ENCODE data around the gene SPOCK2. TPM values are rescaled to one million over a fixed set of nuclear protein-coding genes. Genes with fewer than 3 reads are reported as not detected.

The SPOCK2 gene
- polyA plus RNA-seq, 1 of the 3 experiments (the other 2 are of a cell fraction): 0.18 TPM

- Histone ChIP-seq H3K9me3 (no peaks in the 10 kb centered on the region), H3K9me2 (no peaks in the 10 kb centered on the region), H3K27me3 (ENCODE audit: insufficient read depth) (no peaks in the 10 kb centered on the region), H4K20me1 (ENCODE audit: insufficient read depth) (no peaks in the 10 kb centered on the region), H3K4me1 (ENCODE audit: control insufficient read depth in 1 of 2, insufficient read depth in 2 of 2, low read depth in 1 of 2, low read length in 1 of 2) (peaks cover 0 to 6% of the 10 kb centered on the region in 2 experiments; a peak in 2 of 4 replicates), H3F3A (replicated peaks; ENCODE audit: insufficient read depth) (peaks cover 10% of the 10 kb centered on the region), H3K4me2 (no peak overlapping the region), H3K4me3 (ENCODE audit: low read depth in 2 of 2, low read length in 1 of 2) (no peak overlapping the region), H3K9ac (no peak overlapping the region), H2AFZ (ENCODE audit: low read depth) (no peak overlapping the region), H3K79me2 (ENCODE audit: insufficient read depth) (no peaks in the 10 kb centered on the region), H3K27ac (ENCODE audit: low read depth in 2 of 2, low read length in 1 of 2) (no peak overlapping the region), H3K36me3 (replicated peaks in 1 of 2; ENCODE audit: control insufficient read depth in 1 of 2, insufficient read depth in 2 of 2, low read length in 1 of 2) (peaks cover 0 to 30% of the 10 kb centered on the region in 2 experiments)
- ChIA-PET CTCF (no interaction called here), POLR2A (no interaction called here)
- 91% methylated on average over 4 of the region's 4 CpGs for WGBS (ENCODE audit: low lambda C conversion rate)
- no peak for TF ChIP-seq GATA2 (CRISPR knock-in tag; IDR thresholded peaks at IDR 0.05)
- no peak for TF ChIP-seq ELF1 (IDR thresholded peaks at IDR 0.05)
- TF ChIP-seq CHD2 (IDR thresholded peaks at IDR 0.05; ENCODE audit: low read length, partially characterized antibody): no peak
- no peak for TF ChIP-seq RAD21 (IDR thresholded peaks at IDR 0.05; ENCODE audit: low read length)
- no peak for TF ChIP-seq SIN3A (IDR thresholded peaks at IDR 0.05; ENCODE audit: borderline replicate concordance, low read depth, low read length)
- TF ChIP-seq TEAD4 (IDR thresholded peaks at IDR 0.05; ENCODE audit: borderline replicate concordance, insufficient read depth): no peak
- TF ChIP-seq REST (IDR thresholded peaks at IDR 0.05; ENCODE audit: low read depth, low read length): no peak
- TF ChIP-seq YY1 (IDR thresholded peaks at IDR 0.05; ENCODE audit: low read depth): no peak
- no peak for DNase-seq
Measured at GRCh38 chr10:72122221-72122620, 33.9 kb upstream of the SPOCK2 start.

GRCh38 chr10:72121389-72121788 lies 33.0 kb upstream of the SPOCK2 start:
- H3K27me3 ChIP-seq (ENCODE audit: insufficient read depth): no peaks in the 10 kb centered on the region
- H3K36me3 ChIP-seq (replicated peaks in 1 of 2; ENCODE audit: control insufficient read depth in 1 of 2, insufficient read depth in 2 of 2, low read length in 1 of 2): peaks cover 0 to 30% of the 10 kb centered on the region in 2 experiments
- H2AFZ ChIP-seq (ENCODE audit: low read depth): no peak overlapping the region
- CTCF ChIA-PET: no interaction called here
- H3K9me3 ChIP-seq: no peaks in the 10 kb centered on the region
- no peak overlapping the region for H3K27ac ChIP-seq (ENCODE audit: low read depth in 2 of 2, low read length in 1 of 2)
- no peak for DNase-seq
- POLR2A ChIA-PET: no interaction called here
- H3K4me2 ChIP-seq: no peak overlapping the region
- WGBS (ENCODE audit: low lambda C conversion rate): 92% methylated on average over 1 of the region's 1 CpG
- peaks cover 10% of the 10 kb centered on the region for H3F3A ChIP-seq (replicated peaks; ENCODE audit: insufficient read depth)
- peaks cover 0 to 1% of the 10 kb centered on the region in 2 experiments; a peak in 2 of 4 replicates for H3K4me1 ChIP-seq (ENCODE audit: control insufficient read depth in 1 of 2, insufficient read depth in 2 of 2, low read depth in 1 of 2, low read length in 1 of 2)
- H3K9ac ChIP-seq: no peak overlapping the region
- H3K4me3 ChIP-seq (ENCODE audit: low read depth in 2 of 2, low read length in 1 of 2): no peak overlapping the region
- no peaks in the 10 kb centered on the region for H3K79me2 ChIP-seq (ENCODE audit: insufficient read depth)
- no peaks in the 10 kb centered on the region for H3K9me2 ChIP-seq
- no peaks in the 10 kb centered on the region for H4K20me1 ChIP-seq (ENCODE audit: insufficient read depth)
- TF ChIP-seq ZBTB33 (IDR thresholded peaks at IDR 0.05; ENCODE audit: borderline replicate concordance, low read depth) (no peak), GABPA (IDR thresholded peaks at IDR 0.05; ENCODE audit: low read depth) (no peak), GATA2 (CRISPR knock-in tag; IDR thresholded peaks at IDR 0.05) (no peak), FOXJ3 (CRISPR knock-in tag; IDR thresholded peaks at IDR 0.05) (no peak), MEF2A (IDR thresholded peaks at IDR 0.05; ENCODE audit: borderline replicate concordance, low read depth) (no peak), CHD2 (IDR thresholded peaks at IDR 0.05; ENCODE audit: low read length, partially characterized antibody) (no peak), REST (IDR thresholded peaks at IDR 0.05; ENCODE audit: low read depth, low read length) (no peak), SMC3 (IDR thresholded peaks at IDR 0.05; ENCODE audit: low read depth, low read length) (no peak), RCOR1 (IDR thresholded peaks at IDR 0.05; ENCODE audit: low read length) (no peak), ELF1 (IDR thresholded peaks at IDR 0.05) (no peak), EP300 (IDR thresholded peaks at IDR 0.05; ENCODE audit: borderline replicate concordance in 1 of 2, low read depth in 1 of 2, low read length in 1 of 2) (no peak), FOXM1 (IDR thresholded peaks at IDR 0.05; ENCODE audit: low read depth) (no peak), SIN3A (IDR thresholded peaks at IDR 0.05; ENCODE audit: borderline replicate concordance, low read depth, low read length) (no peak), YY1 (IDR thresholded peaks at IDR 0.05; ENCODE audit: low read depth) (no peak), PBX3 (IDR thresholded peaks at IDR 0.05) (no peak)
